ENCODE results near the gene POLQ. TPM values are rescaled to one million over a fixed set of nuclear protein-coding genes. Genes with fewer than 3 reads are reported as not detected.

POLQ gene
- total and polyA plus RNA-seq, 9 of the 15 experiments (the other 6 are each of a cell fraction or from before 2014, with no cell fraction given) = 1.5 to 19.0 (median 8.8) TPM

- TF ChIP-seq GATAD2B (IDR thresholded peaks at IDR 0.05; ENCODE audit: borderline replicate concordance) (no peak), MED1 (CRISPR knock-in tag; IDR thresholded peaks at IDR 0.05; ENCODE audit: borderline replicate concordance) (no peak), ZSCAN32 (CRISPR knock-in tag; IDR thresholded peaks at IDR 0.05) (no peak), CHD2 (IDR thresholded peaks at IDR 0.05; ENCODE audit: low read depth, low read length) (no peak), ZNF408 (CRISPR knock-in tag; IDR thresholded peaks at IDR 0.05; ENCODE audit: low read depth) (no peak), TCF15 (CRISPR knock-in tag; IDR thresholded peaks at IDR 0.05) (no peak), THRA (IDR thresholded peaks at IDR 0.05) (no peak), GATA2 (CRISPR knock-in tag; IDR thresholded peaks at IDR 0.05) (no peak), ZNF655 (CRISPR knock-in tag; IDR thresholded peaks at IDR 0.05) (no peak)
Observed at GRCh38 chr3:121482660-121483059, 63.1 kb downstream of the POLQ start (continued).
